HEK293 (cell line): ENCODE data around the gene CCL4.
A peak's percentile ranks its signal among the peaks of the same experiment; 100 is the strongest.

Experiments used
- CTCF ChIP-seq: fragments of 450-650 bp; formaldehyde crosslinking; IDR thresholded peaks from 2 replicates; pipeline ENCODE4 v1.5.1; 2016; ENCODE audit warnings: missing biosample characterization, missing genetic modification characterization
- EGR2 ChIP-seq: fragments of 450-650 bp; formaldehyde crosslinking; IDR thresholded peaks from 2 replicates; pipeline ENCODE4 v1.5.1; 2016; ENCODE audit warnings: low read depth, missing biosample characterization, missing genetic modification characterization
- GLIS1 ChIP-seq: fragments of 450-650 bp; formaldehyde crosslinking; IDR thresholded peaks from 2 replicates; pipeline ENCODE4 v1.5.1; 2016; ENCODE audit warnings: missing biosample characterization, missing genetic modification characterization
- HOXC10 ChIP-seq: sonication (generic); formaldehyde crosslinking; IDR thresholded peaks from 2 replicates; pipeline ENCODE4 v1.8.1; 2023; ENCODE audit warnings: mild to moderate bottlenecking, missing genetic modification reagents
- PRDM1 ChIP-seq: fragments of 450-650 bp; formaldehyde crosslinking; IDR thresholded peaks from 2 replicates; pipeline ENCODE4; 2016; ENCODE audit warnings: missing biosample characterization, missing genetic modification characterization
- REST ChIP-seq: fragments of 450-650 bp; formaldehyde crosslinking; IDR thresholded peaks from 2 replicates; pipeline ENCODE4 v1.5.1; 2016; ENCODE audit warnings: missing biosample characterization, missing genetic modification characterization
- SP3 ChIP-seq: fragments of 450-650 bp; formaldehyde crosslinking; IDR thresholded peaks from 2 replicates; pipeline ENCODE4 v1.5.1; 2016; ENCODE audit warnings: missing biosample characterization, missing genetic modification characterization
- YY1 ChIP-seq: fragments of 450-650 bp; formaldehyde crosslinking; IDR thresholded peaks from 2 replicates; pipeline ENCODE4 v1.5.1; 2018; ENCODE audit warnings: missing biosample characterization, missing genetic modification characterization
- ZBTB7A ChIP-seq: fragments of 450-650 bp; formaldehyde crosslinking; IDR thresholded peaks from 2 replicates; pipeline ENCODE4 v1.5.1; 2016; ENCODE audit warnings: low read depth, missing biosample characterization, missing genetic modification characterization
- ZBTB8A ChIP-seq: fragments of 450-650 bp; formaldehyde crosslinking; IDR thresholded peaks from 2 replicates; pipeline ENCODE4 v1.5.1; 2016; ENCODE audit warnings: missing biosample characterization, missing genetic modification characterization
- ZNF394 ChIP-seq: fragments of 450-650 bp; formaldehyde crosslinking; IDR thresholded peaks from 2 replicates; pipeline ENCODE4 v1.5.1; 2016; ENCODE audit warnings: missing biosample characterization, missing genetic modification characterization, mild to moderate bottlenecking, moderate library complexity, borderline replicate concordance
- ZSCAN23 ChIP-seq: fragments of 450-650 bp; formaldehyde crosslinking; IDR thresholded peaks from 2 replicates; pipeline ENCODE4 v1.5.1; 2016; ENCODE audit warnings: missing biosample characterization, missing genetic modification characterization

DNA sequence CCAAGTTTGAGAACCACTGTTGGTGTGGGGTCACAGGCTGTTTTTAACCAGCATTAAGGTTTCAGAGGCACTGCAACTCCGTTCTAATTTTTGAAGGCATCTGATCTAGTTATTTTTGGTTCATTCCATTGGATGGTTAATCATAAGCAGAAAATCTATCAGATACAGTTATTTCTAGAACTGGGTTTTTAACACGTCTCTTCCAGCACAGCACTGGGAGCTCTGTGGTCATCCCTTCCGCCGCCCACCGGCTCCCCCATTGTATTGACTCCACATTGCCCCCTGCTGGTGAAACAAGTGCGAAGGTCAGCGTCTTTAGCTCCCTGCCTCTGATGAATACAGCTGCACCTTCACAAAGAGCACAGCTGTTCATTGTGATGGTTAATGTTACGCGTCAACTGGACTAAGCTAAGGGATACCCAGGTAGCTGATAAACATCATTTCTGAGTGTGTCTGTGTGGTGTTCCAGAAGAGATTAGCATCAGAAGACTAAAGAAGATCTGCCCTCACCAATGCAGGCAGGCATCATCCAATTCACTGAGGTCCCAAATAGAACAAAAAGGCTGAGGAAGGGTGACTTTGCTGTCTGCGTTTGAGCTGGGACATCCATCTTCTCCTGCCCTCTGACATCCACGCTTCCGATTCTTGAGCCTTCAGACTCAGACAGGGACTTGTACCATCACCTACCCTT is 31.1 kb upstream of the CCL4 start:
- TF ChIP-seq HOXC10 (CRISPR knock-in tag) (no peak), PRDM1 (tag by site-specific recombination) (no peak), CTCF (tag by site-specific recombination) (peak; percentile 53; the same call in 1 of the 2 replicates), EGR2 (tag by site-specific recombination) (peak; percentile 43), ZSCAN23 (tag by site-specific recombination) (no peak), REST (no peak), GLIS1 (tag by site-specific recombination) (no peak), ZBTB7A (tag by site-specific recombination) (no peak), YY1 (no peak), ZNF394 (tag by site-specific recombination) (no peak), ZBTB8A (tag by site-specific recombination) (no peak), SP3 (tag by site-specific recombination) (no peak)
